NCI-H82 treated with DMSO at 0.1 percent for 48 hours (cell line): Measurements from ENCODE around the gene LRRC47.
"Not testable (repeated sequence)": the region's sequence is repeated elsewhere in the genome, so short reads cannot be mapped to it uniquely, and the experiment has no call there.

Experiments
- DNase-seq: peaks from one replicate; lab custom pipeline; 2025; ENCODE audit not compliant: unreplicated experiment; lab: John Stamatoyannopoulos, UW

LRRC47 gene

DNA sequence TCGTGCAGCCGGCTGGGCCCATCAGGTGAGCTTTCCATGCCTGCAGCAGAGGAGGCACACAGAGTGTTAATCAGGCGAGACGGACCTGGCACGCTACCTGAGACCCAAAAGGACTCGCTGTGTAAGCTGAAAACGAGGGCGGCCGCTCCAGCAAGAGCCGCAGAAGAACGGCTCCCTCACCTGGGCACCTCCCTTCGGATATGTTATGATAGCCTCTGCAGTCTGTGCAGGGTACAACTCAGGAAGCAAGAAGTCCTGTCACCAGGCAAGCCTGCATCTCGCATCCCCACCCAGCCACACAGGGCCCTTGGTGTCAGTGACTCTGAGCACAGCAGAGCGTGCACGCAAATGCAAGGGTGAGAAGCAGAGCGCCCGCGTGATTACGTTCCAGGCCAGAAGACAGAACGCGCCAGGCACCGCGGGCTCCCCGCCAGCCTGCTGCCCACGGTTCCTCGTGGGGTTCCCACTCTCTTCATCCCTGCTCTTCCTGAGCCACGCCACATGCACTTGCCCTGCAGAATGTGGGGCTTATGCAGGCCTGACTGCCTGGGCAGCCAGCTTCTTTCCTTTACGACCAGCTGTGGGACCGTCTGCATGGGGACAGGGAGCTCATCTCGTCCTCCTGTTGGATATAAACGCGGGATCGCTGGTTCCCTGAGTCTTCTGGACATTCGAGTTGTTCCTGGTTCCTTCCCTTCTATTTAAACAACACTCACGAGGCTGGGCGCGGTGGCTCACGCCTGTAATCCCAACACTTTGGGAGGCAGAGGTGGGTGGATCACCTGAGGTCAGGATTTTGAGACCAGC is 20.2 kb upstream of the LRRC47 start:
- DNase-seq = no peak

DNA sequence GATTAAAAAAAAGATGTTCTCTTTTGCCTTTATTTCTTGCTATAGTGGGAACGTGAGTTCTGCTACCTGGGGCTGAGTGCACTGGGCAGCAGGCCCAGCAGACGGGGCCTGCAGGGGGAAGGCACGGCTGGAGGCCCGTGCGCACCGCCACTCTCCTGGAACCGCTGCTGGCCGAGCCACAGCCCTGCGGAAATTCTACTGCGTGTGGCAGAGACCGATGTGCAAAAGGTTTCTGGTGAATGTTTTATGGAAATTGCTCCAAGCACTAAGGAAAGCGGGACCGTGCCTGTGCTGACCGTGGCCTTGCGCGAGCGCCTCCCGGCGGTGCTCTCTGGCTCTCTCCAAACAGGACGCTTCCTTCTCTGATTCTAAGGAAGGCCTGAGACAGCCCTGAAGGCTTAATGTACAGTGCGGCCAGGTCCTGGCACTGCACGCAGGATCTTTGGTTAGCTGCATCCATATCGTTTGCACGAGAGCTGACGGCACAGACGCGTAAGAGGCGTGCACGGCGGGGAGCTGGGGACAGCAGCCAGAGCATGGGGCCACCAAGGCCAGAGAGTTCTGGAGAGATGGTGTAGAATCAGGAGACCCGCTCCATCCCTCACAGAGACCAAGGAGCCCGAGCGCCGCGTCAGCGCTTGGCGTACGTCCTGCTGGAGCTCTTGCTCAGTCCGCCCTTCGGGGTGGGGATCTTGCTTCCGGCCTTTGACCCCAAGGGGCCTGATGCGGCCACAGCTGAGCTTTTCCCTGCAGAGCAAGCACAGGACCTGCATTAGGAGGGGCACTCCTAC is 18.7 kb upstream of the LRRC47 start:
- no peak for DNase-seq

GRCh38 chr1:3814065-3814464 is 17.8 kb upstream of the LRRC47 start:
- DNase-seq = no peak

- DNase-seq = no peak
Observed at GRCh38 chr1:3811595-3811911, 15.3 kb upstream of the LRRC47 start.

DNA sequence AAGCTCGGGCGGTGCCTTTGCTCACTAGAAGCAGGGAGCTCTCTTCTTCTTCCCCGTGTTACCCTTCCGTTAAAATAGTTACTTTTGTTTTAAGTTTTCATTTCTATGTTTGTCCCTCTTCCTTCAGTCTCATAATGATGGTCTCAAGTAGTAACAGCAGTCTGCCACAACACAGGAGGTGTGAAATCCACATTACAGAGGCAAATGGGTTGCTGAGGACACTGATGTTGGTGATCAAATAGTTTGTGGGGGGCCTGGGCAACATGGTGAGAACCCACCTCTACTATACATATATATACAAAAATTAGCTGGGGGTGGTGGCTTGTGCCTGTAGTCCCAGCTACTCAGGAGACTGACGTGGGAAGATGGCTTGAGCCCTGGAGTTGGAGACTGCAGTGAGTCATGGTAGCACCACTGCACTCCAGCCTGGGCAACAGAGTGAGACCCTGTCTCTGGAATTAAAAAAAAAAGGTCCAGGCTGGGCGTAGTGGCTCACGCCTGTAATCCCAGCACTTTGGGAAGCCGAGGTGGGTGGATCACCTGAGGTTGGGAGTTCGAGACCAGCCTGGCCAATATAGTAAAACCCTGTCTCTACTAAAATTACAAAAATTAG is 14.0 kb upstream of the LRRC47 start:
- DNase-seq = not testable (repeated sequence)

GRCh38 chr1:3809680-3810079 is 13.4 kb upstream of the LRRC47 start:
- DNase-seq = no peak

DNA sequence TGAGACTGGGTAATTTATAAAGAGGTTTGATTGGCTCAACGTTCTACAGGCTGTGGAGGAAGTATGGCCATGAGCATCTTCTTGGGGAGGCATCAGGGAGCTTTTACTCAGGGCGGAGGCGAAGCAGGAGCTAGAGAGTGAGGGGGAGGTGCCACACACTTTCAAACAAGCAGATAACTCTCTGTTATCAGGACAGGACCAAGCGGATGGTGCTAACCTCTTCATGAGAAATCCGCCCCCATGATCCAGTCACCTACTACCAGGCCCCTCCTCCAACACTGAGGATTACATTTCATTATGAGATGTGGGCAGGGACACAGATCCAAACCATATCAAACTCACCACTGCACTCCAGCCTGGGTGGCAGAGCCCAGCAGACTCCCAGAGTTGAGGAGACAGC is 11.5 kb upstream of the LRRC47 start:
- DNase-seq = no peak

- no peak for DNase-seq
Observed at GRCh38 chr1:3805038-3805437, 8.7 kb upstream of the LRRC47 start.

- not testable (repeated sequence) for DNase-seq
Observed at GRCh38 chr1:3804627-3804944, 8.3 kb upstream of the LRRC47 start.

DNA sequence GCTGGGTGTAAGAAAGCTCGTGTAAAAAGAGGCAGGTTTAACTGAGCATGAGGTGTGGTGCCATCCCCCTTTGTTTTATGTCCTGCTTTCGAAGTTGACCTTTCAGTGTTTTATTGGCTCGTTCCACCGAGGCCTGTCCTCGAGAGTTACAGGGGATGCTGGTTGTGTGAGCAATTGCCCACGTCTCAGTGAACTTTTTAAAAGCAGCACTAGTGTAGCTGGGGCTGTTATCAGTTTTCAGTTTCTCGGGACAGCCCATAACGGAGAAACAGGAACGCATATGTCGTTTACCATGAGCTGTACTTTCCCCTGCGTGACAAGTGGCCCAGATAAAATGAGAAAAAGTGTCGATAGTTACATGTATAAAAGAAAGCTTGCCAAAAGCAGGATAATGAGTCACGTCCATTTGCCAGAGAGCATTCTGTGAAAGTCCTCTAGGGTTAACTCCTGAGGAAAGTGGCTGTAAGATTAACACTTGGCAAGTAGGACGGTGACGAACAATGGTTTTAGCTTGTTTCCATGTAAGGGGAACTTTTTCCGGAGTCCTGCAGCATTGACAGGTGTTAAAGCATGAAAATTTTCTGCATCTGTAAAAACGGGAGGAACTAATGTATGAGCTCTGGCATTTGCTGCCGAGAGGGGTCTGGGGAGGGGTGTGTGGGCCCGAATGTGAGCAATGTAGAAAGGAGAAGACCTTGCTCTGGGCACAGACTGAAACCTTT is 7.8 kb upstream of the LRRC47 start:
- DNase-seq = no peak

DNA sequence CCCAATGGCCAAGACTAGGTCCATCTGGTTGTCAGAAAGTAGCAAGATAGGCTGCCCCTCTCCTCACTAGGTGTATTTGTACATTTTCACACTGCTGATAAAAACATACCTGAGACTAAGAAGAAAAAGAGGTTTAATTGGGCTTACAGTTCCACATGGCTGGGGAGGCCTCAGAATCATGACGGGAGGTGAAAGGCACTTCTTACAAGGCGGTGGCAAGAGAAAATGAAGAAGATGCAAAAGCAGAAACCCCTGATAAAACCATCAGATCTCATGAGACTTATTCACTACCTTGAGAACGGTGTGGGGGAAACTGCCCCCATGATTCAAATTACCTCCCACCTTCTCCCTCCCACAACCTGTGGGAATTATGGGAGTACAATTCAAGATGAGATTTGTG is 4.5 kb upstream of the LRRC47 start:
- not testable (repeated sequence) for DNase-seq

- DNase-seq = no peak
Observed at GRCh38 chr1:3799976-3800685, 3.8 kb upstream of the LRRC47 start.

DNA sequence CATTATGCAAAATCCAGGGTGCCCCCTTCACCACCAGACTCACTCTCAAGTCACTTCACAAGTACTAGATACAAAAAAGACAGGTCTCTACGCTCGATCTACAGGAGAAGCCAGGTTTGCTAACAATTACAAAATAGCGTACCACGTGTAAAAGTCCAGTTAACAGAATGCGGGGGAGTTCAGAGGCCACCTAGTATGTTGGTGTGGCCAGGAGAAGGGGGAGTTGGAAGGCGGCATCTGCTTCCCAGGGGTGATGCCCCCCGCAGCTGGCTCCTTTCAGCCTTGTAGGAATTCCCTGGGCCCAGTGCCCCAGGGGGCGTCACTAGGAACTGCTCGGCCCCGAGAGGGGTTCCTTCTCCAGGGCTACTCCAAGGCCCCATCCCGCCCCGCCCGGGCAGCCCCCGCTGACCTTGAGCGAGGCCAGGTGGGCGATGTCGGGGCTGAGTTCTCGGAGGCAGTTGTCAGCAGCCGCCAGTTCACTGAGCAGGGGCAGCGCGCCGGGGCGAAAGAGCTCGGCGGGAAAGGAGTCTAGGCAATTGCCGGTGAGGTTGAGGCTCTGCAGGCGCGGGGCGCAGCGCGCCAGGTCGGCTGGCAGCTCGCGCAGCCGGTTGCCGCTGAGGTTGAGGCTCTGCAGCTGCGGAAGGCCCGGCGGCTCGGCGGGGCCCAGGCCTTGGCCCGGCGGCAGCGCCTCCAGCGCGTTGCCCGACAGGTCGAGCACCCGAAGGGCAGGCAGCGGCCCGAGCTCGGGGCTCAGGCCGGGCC is 664 bp downstream of the LRRC47 start:
- DNase-seq = no peak

GRCh38 chr1:3790952-3791351 is 5.3 kb downstream of the LRRC47 start:
- no peak for DNase-seq

- DNase-seq = no peak
Observed at GRCh38 chr1:3790500-3790923, 5.8 kb downstream of the LRRC47 start.

DNA sequence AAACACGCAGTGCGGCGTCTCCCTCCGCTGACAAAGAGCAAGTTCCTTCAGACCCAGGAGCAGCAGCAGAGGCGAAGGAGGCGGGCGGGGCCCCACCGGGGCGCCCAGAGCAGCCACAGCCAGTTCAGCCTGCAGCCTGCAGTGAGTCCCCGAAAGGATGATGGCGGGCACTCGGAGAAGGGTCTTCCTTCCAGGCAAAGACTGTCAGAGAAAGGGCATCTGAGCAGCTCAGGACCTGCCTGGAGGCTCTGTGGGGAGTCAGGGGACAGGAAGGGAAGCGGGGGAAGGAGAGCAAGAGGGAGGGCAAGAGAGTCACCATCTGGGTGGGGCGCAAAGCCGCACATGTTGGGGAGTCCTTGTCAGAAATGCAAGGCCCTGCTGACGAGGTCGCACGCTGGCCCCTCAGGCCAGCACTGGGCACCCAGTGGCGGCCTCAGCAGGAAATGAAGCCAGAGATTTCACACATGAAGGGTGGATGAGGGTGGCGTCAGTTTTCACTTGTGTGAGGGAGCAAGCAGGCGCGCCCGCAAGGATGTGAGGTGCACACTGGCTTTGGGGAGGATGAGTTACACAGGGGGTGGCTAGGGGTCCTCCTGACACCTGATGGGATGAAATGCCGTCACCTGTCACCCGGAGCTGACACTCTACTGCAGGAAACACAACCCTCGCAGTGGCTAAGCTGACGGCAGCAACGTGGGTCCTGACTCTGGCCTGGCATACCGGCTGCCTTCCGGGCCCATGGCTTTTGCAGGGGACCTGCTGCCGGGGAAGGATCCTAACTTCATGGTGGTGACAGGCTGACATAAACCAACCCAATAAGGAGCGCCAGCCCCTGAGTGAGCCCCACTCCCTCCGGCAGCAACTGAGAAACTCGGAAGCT is 6.6 kb downstream of the LRRC47 start:
- DNase-seq = no peak

GRCh38 chr1:3788756-3789420 is 7.4 kb downstream of the LRRC47 start:
- no peak for DNase-seq

DNA sequence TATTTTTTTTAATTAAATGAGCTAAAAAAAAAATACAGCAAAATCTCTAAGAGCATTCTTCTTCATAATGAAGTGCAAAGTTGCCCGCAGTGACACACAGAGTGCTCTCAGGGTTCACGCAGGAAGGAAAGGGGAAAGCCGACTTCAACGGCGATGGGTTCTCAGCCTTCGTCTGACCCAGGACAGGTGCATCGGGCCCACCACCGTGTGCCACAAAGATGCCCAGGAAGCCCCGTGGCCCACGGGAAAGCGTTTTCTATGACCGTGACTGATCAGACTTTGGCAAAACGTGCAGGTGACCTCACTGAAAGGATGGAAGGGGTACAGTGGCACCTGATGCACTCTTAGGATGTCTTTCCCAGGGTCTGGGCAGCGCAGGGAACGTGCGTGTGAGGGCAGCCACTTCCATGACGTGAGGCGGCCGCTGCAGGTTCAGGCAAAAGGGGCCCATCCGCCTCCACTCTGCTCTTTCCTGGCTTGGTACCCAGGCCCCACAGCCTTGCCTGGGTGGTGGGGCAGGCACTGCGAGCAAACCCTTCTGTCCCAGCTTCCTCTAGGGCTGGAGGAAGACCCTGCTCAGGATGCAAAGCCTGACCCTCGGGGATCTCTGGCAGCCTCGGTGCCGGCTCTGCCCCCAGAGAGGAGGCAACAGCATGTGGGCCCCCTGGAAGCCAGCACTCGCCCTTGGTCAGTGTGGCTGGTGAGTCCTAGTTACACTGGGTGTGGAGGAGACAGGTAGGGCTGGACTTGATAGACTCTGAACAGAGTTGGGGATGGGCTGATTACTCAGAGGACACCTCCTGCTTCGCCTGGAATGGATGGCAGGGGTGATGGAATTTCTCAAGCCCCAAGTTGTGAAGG is 8.3 kb downstream of the LRRC47 start:
- DNase-seq = no peak
